Upper lobe of left lung (tissue), 4 donors: ENCODE data around the gene C11orf52.

ENCODE experiments used
- EP300 ChIP-seq, 4 donors: sonication (generic); formaldehyde crosslinking; IDR thresholded peaks; one replicate each; pipeline ENCODE4 v1.5.1; 2017; ENCODE audit warnings: antibody characterized with exemption in 4 of 4, control low read depth in 2 of 4
- POLR2A ChIP-seq, 4 donors: fragments of 450-650 bp; IDR thresholded peaks; one replicate each; pipeline ENCODE4 v1.5.1; 2016 to 2017; ENCODE audit warnings: antibody characterized with exemption in 4 of 4, mild to moderate bottlenecking in 2 of 4
- POLR2AphosphoS5 ChIP-seq, 2 donors: sonication (generic); formaldehyde crosslinking; IDR thresholded peaks; one replicate each; pipeline ENCODE4 v1.5.1; 2017; ENCODE audit warnings: antibody characterized with exemption in 2 of 2
- TF ChIP-seq, protein P1 (sequence below), 6 experiments: fragments of 450-650 bp in 4 of 6; fragments of 200-600 bp in 2 of 6; sonication (generic) in 2 of 6; IDR thresholded peaks; one replicate each; pipeline ENCODE4 v1.5.1; 2016 to 2019; ENCODE audit warnings: antibody characterized with exemption in 6 of 6

DNA sequence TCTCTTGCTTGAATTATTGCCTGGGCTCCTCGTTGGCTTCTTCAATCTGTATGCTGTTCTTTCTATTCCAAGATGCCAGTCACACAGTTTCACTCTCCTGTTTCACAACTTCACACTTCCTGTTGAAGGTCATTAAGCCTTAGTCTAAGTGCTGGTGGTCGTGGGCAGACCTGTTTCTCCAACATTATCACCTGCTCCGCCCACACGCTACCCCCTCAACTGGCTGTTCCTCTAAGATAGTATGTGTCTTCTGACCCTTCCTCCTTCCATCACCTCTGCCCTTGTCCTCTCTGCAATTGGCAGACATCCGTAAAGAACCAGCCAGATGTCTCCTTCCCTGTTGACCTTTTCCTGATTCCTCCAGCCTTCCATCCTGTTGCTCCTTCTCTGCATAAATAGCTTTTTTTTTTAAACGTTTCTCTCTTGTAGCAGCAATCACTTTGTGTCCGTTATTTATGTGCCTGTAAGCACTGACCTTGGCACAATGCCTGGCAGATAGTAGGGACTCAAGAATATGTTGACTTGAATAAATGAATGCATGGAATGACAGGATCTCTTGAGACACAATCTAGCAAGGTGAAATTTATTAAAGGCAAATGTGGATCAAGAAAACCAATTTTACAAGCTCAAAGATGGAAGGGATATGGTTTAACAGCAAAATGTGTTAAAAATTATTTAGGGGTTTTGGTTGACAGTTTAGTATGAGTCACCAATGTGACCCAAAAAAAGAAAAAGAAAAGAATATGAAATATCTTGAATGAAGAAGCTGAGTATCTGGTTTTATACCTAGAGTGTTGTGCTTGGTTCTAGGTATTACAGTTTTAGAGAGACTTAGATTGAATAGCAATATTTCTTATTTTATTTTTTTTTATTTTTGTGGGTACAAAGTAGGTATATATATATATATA is 31.1 kb downstream of the C11orf52 start:
- TF ChIP-seq, protein P1, sequence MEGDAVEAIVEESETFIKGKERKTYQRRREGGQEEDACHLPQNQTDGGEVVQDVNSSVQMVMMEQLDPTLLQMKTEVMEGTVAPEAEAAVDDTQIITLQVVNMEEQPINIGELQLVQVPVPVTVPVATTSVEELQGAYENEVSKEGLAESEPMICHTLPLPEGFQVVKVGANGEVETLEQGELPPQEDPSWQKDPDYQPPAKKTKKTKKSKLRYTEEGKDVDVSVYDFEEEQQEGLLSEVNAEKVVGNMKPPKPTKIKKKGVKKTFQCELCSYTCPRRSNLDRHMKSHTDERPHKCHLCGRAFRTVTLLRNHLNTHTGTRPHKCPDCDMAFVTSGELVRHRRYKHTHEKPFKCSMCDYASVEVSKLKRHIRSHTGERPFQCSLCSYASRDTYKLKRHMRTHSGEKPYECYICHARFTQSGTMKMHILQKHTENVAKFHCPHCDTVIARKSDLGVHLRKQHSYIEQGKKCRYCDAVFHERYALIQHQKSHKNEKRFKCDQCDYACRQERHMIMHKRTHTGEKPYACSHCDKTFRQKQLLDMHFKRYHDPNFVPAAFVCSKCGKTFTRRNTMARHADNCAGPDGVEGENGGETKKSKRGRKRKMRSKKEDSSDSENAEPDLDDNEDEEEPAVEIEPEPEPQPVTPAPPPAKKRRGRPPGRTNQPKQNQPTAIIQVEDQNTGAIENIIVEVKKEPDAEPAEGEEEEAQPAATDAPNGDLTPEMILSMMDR (IDR thresholded peaks at IDR 0.05): no peak
- TF ChIP-seq EP300 (IDR thresholded peaks at IDR 0.05): no peak
- TF ChIP-seq POLR2A (IDR thresholded peaks at IDR 0.05): no peak
- TF ChIP-seq POLR2AphosphoS5 (IDR thresholded peaks at IDR 0.05): no peak
